ENCODE measurements around the gene INSIG1. TPM values are rescaled to one million over a fixed set of nuclear protein-coding genes. Genes with fewer than 3 reads are reported as not detected.

Gene INSIG1
- total RNA-seq, 3 donors from 2014 or later, result 46.9 to 58.1 (median 47.9) TPM

DNA sequence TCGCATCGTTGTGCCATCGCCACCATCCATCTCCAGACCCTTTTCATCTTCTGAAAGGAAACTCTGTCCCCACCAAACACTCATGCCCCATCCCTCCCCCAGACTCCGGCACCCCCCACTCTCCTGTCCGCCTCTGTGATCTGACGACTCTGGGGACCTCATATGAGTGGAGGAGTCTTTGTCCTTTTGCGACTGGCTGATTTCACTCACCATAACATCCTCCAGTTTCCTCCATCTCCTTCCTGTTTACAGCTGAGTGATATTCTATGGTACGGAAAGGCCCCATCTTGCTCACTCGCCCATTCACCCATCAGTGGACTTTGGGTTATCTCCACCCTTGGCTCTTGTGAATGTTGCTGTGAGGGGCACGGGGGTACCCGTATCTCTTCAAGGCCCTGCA lies 11.8 kb upstream of the INSIG1 start:
- ATAC-seq (no peak), DNase-seq (no peak)
- Mint-ChIP-seq H3K27me3 (ENCODE audit: low read depth) (no peaks in the 10 kb centered on the region), H3K4me1 (ENCODE audit: low read depth) (peaks cover 28% of the 10 kb centered on the region), H3K4me3 (no peak overlapping the region), H3K36me3 (ENCODE audit: insufficient read depth) (no peaks in the 10 kb centered on the region), H3K9me3 (no peaks in the 10 kb centered on the region)

DNA sequence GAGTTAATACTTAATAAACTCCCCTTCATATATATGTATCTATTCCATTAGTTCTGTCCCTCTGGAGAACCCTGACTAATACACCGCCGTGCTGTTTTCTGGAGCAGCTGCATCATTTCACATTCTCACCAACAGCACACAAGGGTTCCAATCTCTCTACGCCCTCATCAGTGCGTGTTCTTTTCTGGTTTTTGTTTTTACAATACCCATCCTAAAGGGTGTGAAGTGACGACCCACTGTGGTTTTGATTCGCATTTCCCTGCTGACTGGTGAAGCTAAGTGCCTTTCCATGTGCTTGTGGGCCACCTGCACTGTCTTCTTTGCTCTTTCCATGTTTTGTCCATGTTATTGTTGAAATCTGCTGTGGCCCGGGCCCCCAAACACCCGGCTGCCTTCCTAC lies 11.0 kb upstream of the INSIG1 start:
- ATAC-seq, result no peak
- DNase-seq, result no peak
- Mint-ChIP-seq H3K4me3 (no peak overlapping the region), H3K27me3 (ENCODE audit: low read depth) (no peaks in the 10 kb centered on the region), H3K4me1 (ENCODE audit: low read depth) (peaks cover 28% of the 10 kb centered on the region), H3K36me3 (ENCODE audit: insufficient read depth) (no peaks in the 10 kb centered on the region), H3K9me3 (no peaks in the 10 kb centered on the region)

DNA sequence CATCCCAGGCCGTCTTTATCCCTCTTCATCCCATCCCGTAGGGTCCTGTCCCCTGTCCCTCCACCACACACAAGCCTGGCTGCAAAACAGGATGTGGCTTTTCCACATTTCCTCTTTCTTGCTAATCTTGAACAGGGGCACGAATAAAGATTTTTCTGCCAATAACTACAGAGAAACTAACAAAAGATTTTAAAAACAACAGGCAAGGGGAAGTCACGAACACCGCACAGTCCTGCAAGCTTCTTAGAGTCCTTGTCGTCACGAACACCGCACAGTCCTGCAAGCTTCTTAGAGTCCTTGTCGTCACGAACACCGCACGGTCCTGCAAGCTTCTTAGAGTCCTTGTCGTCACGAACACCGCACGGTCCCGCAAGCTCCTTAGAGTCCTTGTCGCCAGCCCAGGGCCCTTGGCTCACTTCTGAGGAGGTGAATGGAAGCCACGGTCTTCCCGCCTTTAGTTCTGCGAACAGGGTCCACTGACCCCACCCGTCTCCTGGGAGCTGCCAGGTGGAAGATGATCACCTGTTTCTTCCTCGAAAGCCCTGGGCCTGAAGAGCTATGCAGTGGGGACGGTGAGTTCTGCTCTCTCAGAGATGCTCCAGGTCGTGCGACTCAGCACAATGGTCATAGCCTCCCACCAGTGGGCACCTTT lies 10.3 kb upstream of the INSIG1 start:
- H3K4me1 Mint-ChIP-seq (ENCODE audit: low read depth), result peaks cover 28% of the 10 kb centered on the region
- no peaks in the 10 kb centered on the region for H3K27me3 Mint-ChIP-seq (ENCODE audit: low read depth)

DNA sequence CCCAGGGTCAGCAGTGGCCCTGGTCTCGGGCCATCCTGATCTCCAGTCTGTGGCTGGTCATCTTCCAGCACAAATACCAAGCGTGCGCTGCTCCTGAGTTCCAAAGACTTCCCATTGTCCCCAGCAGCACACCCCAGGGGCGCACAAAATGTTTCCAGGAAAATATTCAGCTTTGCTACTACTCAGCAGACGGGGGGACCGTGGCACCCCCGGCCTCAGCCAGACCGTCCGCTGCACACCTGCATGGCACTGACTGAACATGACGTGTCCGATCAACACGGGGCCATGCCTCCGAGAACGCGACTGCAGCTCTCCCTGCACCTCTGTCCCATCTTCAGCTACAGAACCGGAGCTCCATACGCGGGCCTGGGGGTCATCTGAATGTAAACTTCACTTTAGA lies 9.6 kb upstream of the INSIG1 start:
- ATAC-seq (no peak), DNase-seq (no peak)
- H3K36me3 Mint-ChIP-seq (ENCODE audit: insufficient read depth), result no peaks in the 10 kb centered on the region
- peaks cover 24% of the 10 kb centered on the region for H3K4me1 Mint-ChIP-seq (ENCODE audit: low read depth)
- no peak overlapping the region for H3K4me3 Mint-ChIP-seq
- no peaks in the 10 kb centered on the region for H3K9me3 Mint-ChIP-seq
- H3K27me3 Mint-ChIP-seq (ENCODE audit: low read depth), result no peaks in the 10 kb centered on the region

More for the DNA sequence above, 10.3 kb upstream of the INSIG1 start:
- Mint-ChIP-seq H3K36me3 (ENCODE audit: insufficient read depth) (no peaks in the 10 kb centered on the region), H3K4me3 (no peak overlapping the region), H3K9me3 (no peaks in the 10 kb centered on the region)
- ATAC-seq (no peak), DNase-seq (no peak)

DNA sequence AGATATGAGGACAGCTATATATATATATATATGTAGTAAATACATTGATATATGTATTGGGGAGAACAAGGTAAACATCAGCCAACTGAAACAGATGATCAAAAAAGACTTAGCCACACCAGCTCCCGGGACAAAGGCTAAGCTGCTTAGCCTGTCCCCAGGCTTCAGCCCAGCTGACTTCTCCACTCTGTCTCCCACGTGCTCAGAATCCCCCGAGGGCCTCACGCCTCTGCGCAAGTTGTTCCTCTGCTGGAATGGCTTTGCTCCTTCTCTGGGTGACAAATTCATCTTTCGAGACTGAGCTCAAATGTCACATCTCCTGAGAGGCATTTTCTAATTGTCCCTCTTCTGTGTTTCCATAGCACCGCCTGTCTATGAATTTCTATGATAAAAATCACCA lies 8.6 kb upstream of the INSIG1 start:
- Mint-ChIP-seq H3K36me3 (ENCODE audit: insufficient read depth) (no peaks in the 10 kb centered on the region), H3K9me3 (no peaks in the 10 kb centered on the region), H3K4me3 (no peak overlapping the region), H3K27me3 (ENCODE audit: low read depth) (no peaks in the 10 kb centered on the region), H3K4me1 (ENCODE audit: low read depth) (peaks cover 22% of the 10 kb centered on the region)
- DNase-seq (no peak), ATAC-seq (no peak)

DNA sequence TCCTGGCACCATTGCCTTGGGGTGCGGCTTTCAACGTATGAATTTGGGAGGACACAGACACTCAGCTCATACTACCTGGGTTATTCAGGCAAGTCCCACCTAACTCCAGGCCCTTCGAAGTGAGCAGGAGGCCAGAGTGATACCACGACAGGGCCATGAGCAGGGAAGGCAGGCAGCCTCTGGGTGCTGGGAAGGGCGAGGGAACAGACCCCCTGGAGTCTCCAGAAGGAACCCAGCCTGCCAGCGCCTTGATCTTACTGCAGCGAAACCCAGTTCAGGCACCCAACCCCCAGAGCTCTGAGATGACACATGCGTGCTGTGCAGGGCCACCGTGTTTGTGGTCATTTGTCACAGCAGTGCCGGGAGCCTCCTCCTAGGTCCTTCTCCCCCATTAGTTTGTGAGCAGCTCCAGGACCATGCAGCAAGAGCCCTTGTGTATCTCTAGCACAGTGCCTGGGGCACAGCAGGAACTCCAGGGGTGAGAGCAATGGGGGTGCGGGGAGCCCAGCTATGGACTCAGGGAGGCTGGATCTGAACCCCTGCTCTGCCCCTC lies 7.7 kb upstream of the INSIG1 start:
- ATAC-seq (no peak), DNase-seq (no peak)
- H3K9me3 Mint-ChIP-seq, result no peaks in the 10 kb centered on the region
- H3K4me3 Mint-ChIP-seq, result no peak overlapping the region
- H3K27me3 Mint-ChIP-seq (ENCODE audit: low read depth), result no peaks in the 10 kb centered on the region
- H3K4me1 Mint-ChIP-seq (ENCODE audit: low read depth), result peaks cover 24% of the 10 kb centered on the region
- no peaks in the 10 kb centered on the region for H3K36me3 Mint-ChIP-seq (ENCODE audit: insufficient read depth)

DNA sequence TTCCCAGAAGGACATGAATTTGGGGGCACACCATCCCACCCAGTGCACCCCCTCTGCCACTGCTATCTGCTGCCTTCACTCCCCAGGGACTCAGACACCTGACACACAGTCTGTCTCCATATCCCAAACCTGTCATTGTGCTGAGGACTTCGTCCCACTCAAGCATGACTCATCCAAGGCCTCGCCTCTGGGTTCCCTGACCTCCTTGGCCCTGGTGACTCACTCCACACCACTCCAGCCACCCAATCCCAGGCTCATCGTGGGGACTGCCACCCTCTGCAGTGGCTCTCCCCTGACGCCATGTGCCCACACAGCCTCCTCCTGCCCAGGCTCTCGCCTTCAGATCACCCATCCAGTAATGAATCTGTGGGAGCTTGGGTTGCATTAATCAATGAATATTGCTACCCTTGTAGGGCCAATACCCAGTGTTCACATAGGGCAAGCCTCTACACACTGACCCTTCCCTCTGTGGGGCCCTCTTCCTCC lies 6.6 kb upstream of the INSIG1 start:
- H3K9me3 Mint-ChIP-seq, result no peaks in the 10 kb centered on the region
- no peaks in the 10 kb centered on the region for H3K27me3 Mint-ChIP-seq (ENCODE audit: low read depth)
- H3K4me1 Mint-ChIP-seq (ENCODE audit: low read depth), result peaks cover 23% of the 10 kb centered on the region
- no peak overlapping the region for H3K4me3 Mint-ChIP-seq
- ATAC-seq (peak; percentile 33 to 43), DNase-seq (no peak)
- H3K36me3 Mint-ChIP-seq (ENCODE audit: insufficient read depth), result no peaks in the 10 kb centered on the region

DNA sequence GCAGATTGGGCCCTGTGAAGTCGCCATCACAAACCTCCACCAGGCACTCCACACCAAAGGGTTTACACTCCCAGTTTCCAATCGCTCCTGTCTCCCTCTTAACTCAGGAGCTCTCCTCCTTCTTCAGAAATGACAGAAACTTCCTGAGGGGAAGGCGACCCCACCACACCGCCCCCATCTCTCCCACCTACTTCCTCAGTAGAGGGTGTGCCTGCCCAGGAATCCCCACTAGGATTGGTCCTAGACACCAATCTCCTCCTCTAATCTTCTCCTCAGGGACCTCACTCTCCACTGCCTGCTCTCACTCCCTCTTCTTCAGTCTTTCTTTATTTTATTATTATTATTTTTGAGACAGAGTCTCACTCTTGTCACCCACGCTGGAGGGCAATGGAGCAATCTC lies 5.9 kb upstream of the INSIG1 start:
- ATAC-seq (no peak), DNase-seq (no peak)
- no peaks in the 10 kb centered on the region for H3K9me3 Mint-ChIP-seq
- H3K27me3 Mint-ChIP-seq (ENCODE audit: low read depth), result no peaks in the 10 kb centered on the region
- H3K4me3 Mint-ChIP-seq, result no peak overlapping the region
- peaks cover 22% of the 10 kb centered on the region for H3K4me1 Mint-ChIP-seq (ENCODE audit: low read depth)
- no peaks in the 10 kb centered on the region for H3K36me3 Mint-ChIP-seq (ENCODE audit: insufficient read depth)

DNA sequence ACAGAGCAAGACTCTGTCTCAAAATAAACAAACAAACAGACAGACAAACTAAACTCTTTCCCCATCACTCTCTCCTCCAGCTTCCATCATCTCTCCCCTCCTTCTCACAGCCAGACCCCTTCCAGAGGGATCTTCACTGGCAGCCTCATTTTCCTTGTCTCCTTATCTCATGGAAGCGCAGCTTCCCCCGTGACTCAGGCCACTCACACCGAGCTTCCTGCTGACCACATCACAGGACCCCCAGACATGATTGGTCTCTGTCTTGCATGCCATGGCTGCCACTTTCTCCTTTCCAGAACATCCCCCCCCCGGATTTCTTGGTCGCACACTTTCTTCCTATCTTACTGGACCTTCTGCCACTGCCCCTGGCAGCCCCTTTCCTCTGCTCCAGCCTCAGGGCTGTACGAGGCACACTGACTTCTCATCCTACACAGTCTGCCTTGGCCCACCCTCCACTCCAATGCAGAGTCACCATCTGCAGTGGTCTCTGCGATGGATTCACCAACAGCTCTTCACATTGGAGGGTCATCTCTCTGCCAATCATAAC lies 4.9 kb upstream of the INSIG1 start:
- H3K27me3 Mint-ChIP-seq (ENCODE audit: low read depth), result no peaks in the 10 kb centered on the region

DNA sequence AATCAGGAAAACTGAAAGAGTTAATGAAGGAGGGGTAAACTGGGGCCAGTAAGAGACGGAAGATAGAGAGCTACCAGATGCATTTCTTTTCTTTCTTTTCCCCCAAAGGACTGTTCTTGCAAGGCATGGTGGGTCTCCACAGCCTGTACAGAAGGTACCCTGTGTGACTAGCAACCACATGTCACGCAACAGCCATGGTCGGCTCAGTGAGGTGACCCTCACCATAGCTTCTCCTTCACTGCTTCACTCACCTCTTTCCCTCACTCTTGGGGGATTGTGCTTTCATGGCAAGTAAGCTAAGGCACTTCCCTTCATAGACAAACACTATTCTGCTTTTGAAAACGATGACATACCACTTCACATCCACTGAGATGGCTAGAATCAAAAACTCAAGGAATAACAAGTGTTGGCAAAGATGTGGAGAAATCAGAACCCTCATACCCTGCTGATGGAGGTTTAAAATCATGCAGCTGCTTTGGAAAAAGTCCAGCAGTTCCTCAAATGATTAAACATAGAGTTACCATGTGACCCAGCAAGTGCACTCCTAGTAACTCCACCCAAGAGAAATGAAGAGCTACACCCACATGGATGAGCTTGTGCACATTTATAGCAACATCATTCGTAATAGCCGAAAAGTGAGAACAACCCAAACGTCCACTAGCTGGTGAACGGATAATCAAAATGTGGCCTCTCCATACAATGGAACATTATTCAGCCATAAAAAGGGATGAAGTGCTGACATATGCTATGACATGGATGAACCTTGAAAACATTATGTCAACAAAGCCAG lies 3.8 kb upstream of the INSIG1 start:
- H3K4me3 Mint-ChIP-seq, result no peak overlapping the region
- peaks cover 18% of the 10 kb centered on the region for H3K4me1 Mint-ChIP-seq (ENCODE audit: low read depth)
- no peaks in the 10 kb centered on the region for H3K27me3 Mint-ChIP-seq (ENCODE audit: low read depth)
- no peaks in the 10 kb centered on the region for H3K9me3 Mint-ChIP-seq
- ATAC-seq (no peak), DNase-seq (no peak)
- no peaks in the 10 kb centered on the region for H3K36me3 Mint-ChIP-seq (ENCODE audit: insufficient read depth)

More for the DNA sequence above, 4.9 kb upstream of the INSIG1 start:
- Mint-ChIP-seq H3K36me3 (ENCODE audit: insufficient read depth) (no peaks in the 10 kb centered on the region), H3K9me3 (no peaks in the 10 kb centered on the region), H3K4me3 (no peak overlapping the region), H3K4me1 (ENCODE audit: low read depth) (peaks cover 17% of the 10 kb centered on the region)
- DNase-seq, result no peak
- ATAC-seq, result no peak

DNA sequence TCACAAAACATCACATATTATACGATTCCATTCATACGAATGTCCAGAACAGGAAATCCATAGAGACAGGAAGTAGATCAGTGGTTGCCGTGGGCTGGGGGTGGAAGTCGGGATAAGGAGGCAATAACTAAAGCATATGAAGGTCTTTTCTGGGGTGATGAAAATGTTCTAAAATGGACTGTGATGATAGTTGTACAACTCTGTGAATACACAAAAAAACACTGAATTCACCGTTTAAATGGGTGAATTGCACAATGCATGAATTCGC lies 3.2 kb upstream of the INSIG1 start:
- no peak overlapping the region for H3K4me3 Mint-ChIP-seq
- H3K27me3 Mint-ChIP-seq (ENCODE audit: low read depth), result no peaks in the 10 kb centered on the region
- no peaks in the 10 kb centered on the region for H3K9me3 Mint-ChIP-seq
- no peaks in the 10 kb centered on the region for H3K36me3 Mint-ChIP-seq (ENCODE audit: insufficient read depth)
- DNase-seq, result no peak
- no peak for ATAC-seq
- H3K4me1 Mint-ChIP-seq (ENCODE audit: low read depth), result peaks cover 20% of the 10 kb centered on the region

DNA sequence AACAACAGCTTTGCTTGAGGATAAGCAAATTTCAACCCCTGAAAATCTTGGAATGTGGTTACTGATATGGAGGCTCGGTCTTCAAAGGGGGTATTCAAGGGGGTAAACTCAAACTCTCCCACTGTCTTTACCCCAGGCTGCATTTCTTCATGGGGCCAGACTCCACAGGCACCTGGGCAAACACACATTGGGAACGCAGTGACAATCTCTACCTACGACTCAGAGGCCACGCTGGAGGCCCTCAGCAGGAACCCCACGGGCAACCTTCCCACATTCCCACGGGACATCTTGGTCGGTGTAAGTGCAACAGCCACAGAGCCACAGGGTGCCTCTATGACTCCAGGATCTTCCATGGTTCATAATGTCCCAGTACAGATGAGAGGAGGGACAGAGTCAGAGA lies 2.2 kb upstream of the INSIG1 start:
- H3K36me3 Mint-ChIP-seq (ENCODE audit: insufficient read depth), result peaks cover 5% of the 10 kb centered on the region
- no peak overlapping the region for H3K4me3 Mint-ChIP-seq
- H3K27me3 Mint-ChIP-seq (ENCODE audit: low read depth), result no peaks in the 10 kb centered on the region
- no peaks in the 10 kb centered on the region for H3K9me3 Mint-ChIP-seq
- no peak for ATAC-seq
- H3K4me1 Mint-ChIP-seq (ENCODE audit: low read depth), result peaks cover 29% of the 10 kb centered on the region
- no peak for DNase-seq

DNA sequence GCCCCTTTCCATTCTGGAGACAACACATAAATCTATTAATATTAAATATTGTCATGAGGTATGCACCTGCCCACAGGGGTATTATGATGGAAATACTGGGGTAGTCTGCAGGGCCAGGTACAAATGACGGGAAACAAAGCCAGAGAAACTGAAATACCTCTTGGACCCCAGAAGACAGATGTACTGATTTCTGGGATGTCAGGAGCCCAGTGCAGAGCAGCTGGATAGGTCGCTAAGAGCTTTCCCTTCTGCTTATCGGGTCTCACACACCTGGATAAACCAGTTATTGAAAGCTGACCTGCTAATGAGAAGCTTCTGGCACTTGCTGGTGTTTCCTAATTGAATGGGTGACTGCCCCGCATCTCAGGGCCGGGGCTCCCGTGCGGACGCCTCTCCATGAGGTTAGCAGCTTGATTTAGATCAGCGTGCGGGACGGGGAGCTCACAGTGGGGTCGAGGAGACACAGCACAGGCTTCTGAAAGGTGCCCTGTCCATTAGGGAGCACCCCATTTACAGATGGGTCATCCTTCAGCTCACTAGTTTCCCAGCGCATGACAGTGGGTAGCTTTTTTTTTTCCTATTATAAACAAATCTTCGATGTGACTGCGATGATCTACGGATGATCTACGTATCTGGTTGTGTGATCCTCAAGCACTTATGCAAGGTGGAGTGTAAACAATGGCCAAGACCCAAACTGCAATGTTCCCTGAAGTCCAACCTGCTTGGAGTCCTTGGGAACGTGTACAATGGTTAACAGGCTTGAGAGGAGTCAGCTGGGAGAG lies 1.5 kb upstream of the INSIG1 start:
- no peaks in the 10 kb centered on the region for H3K27me3 Mint-ChIP-seq (ENCODE audit: low read depth)
- H3K9me3 Mint-ChIP-seq, result no peaks in the 10 kb centered on the region
- peak overlapping the region; percentile 81 for H3K4me3 Mint-ChIP-seq
- H3K36me3 Mint-ChIP-seq (ENCODE audit: insufficient read depth), result peaks cover 7% of the 10 kb centered on the region
- peaks cover 36% of the 10 kb centered on the region for H3K4me1 Mint-ChIP-seq (ENCODE audit: low read depth)
- no peak for ATAC-seq
- no peak for DNase-seq

DNA sequence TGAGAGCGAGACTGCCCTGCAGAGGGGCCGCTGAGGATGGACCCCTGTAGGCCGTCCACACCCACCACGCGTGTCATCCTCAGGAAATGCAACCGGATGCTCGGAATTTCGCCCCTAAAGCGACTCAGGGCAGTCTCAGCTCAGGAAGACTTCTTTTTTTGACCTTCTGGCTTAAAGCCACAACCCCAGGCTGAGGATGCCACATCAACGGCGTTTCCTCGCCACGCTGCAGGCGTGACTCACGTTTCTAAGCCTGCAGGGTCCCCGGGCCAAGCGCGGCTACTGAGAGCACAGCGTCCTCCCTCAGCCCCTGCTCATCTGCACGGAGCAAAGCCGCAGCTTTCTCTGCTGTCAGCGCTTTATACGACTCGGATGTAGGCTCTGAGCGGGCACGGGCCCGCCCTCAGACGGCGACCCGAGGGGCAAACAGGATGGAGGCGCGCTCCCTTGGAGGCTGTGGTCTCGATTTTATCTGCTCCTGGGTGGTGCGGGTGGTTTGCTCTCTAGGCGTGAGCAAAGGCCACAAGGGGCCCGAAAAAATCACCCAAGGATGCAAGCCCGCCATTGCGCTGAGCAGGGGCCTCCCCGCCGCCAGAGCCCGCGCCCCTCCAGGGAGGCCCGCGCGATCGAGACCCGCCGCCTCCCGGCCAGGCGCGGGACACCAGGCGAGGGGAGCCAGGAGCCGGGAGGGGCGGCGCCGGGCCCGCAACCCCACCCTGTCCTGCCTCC lies 726 bp upstream of the INSIG1 start:
- Mint-ChIP-seq H3K36me3 (ENCODE audit: insufficient read depth) (peaks cover 10% of the 10 kb centered on the region), H3K4me1 (ENCODE audit: low read depth) (peaks cover 40% of the 10 kb centered on the region), H3K4me3 (peak overlapping the region; percentile 81)

More for the DNA sequence above, 726 bp upstream of the INSIG1 start:
- peak; percentile 53 to 60 for ATAC-seq
- no peaks in the 10 kb centered on the region for H3K9me3 Mint-ChIP-seq
- no peaks in the 10 kb centered on the region for H3K27me3 Mint-ChIP-seq (ENCODE audit: low read depth)
- DNase-seq, result peak; percentile 82
